Measurements from ENCODE around the gene TMA16. TPM values are rescaled to one million over a fixed set of nuclear protein-coding genes. Genes with fewer than 3 reads are reported as not detected.

The TMA16 gene
- total and polyA plus RNA-seq, 8 donors, result 7.4 to 18.3 (median 11.5) TPM

- no peak overlapping the region for H3K27ac ChIP-seq
- H3K4me3 ChIP-seq, result no peak overlapping the region
- intact Hi-C loops (cut with DNase I), result no loop called here
- no peaks in the 10 kb centered on the region for H3K9me3 ChIP-seq
- FAIRE-seq (no peak), ATAC-seq (no peak), DNase-seq (no peak)
- no peak for TF ChIP-seq CTCF (IDR thresholded peaks at IDR 0.05)
- H3K36me3 ChIP-seq, result no peaks in the 10 kb centered on the region
- 86 to 87% methylated on average over 1 of the region's 1 CpG for WGBS, 2 donors
- H3K4me1 ChIP-seq, result peaks cover 0 to 12% (median 10%) of the 10 kb centered on the region in 3 donors
- H3K27me3 ChIP-seq, result no peaks in the 10 kb centered on the region
These were observed 6.1 kb downstream of the TMA16 start for GRCh38 chr4:163500586-163500985.

- no peak for FAIRE-seq
- H3K27me3 ChIP-seq, result no peaks in the 10 kb centered on the region
- 94% methylated on average over 3 of the region's 3 CpGs for WGBS, 2 donors
- H3K27ac ChIP-seq, result no peak overlapping the region
- no peaks in the 10 kb centered on the region for H3K4me1 ChIP-seq
- no peak for TF ChIP-seq CTCF (IDR thresholded peaks at IDR 0.05)
- intact Hi-C loops (cut with DNase I), result no loop called here
- no peak for DNase-seq
- H3K36me3 ChIP-seq, result no peaks in the 10 kb centered on the region
- no peaks in the 10 kb centered on the region for H3K9me3 ChIP-seq
- no peak overlapping the region for H3K4me3 ChIP-seq
- ATAC-seq, result no peak
These were observed 10.9 kb downstream of the TMA16 start for GRCh38 chr4:163505374-163505773.

GRCh38 chr4:163515198-163515597 is 20.7 kb downstream of the TMA16 start:
- FAIRE-seq (no peak), ATAC-seq (no peak), DNase-seq (no peak)
- intact Hi-C loops (cut with DNase I), result no loop called here
- Histone ChIP-seq H3K27me3 (no peaks in the 10 kb centered on the region), H3K9me3 (no peaks in the 10 kb centered on the region), H3K4me1 (no peaks in the 10 kb centered on the region), H3K27ac (no peak overlapping the region), H3K4me3 (no peak overlapping the region), H3K36me3 (peaks cover 0 to 27% (median 14%) of the 10 kb centered on the region in 3 donors)
- 94% methylated on average over 8 of the region's 8 CpGs for WGBS, 2 donors
- TF ChIP-seq CTCF (IDR thresholded peaks at IDR 0.05), result no peak

GRCh38 chr4:163523791-163524365 is 29.4 kb downstream of the TMA16 start:
- TF ChIP-seq CTCF (IDR thresholded peaks at IDR 0.05), result no peak
- WGBS, 2 donors, result 85 to 88% methylated on average over 3 of the region's 3 CpGs

GRCh38 chr4:163525982-163526381 is 31.5 kb downstream of the TMA16 start:
- no peak for TF ChIP-seq CTCF (IDR thresholded peaks at IDR 0.05)
- H3K4me1 ChIP-seq, result no peaks in the 10 kb centered on the region
- FAIRE-seq (no peak), ATAC-seq (no peak), DNase-seq (no peak)
- no peaks in the 10 kb centered on the region for H3K9me3 ChIP-seq
- H3K27ac ChIP-seq, result no peak overlapping the region
- H3K36me3 ChIP-seq, result peaks cover 0 to 18% (median 6%) of the 10 kb centered on the region in 3 donors
- H3K27me3 ChIP-seq, result no peaks in the 10 kb centered on the region
- H3K4me3 ChIP-seq, result no peak overlapping the region
- intact Hi-C loops (cut with DNase I), result no loop called here
- WGBS, 2 donors, result 79 to 82% methylated on average over 3 of the region's 3 CpGs

More at GRCh38 chr4:163523791-163524365, 29.4 kb downstream of the TMA16 start:
- intact Hi-C loops (cut with DNase I), result no loop called here
- Histone ChIP-seq H3K27me3 (no peaks in the 10 kb centered on the region), H3K9me3 (no peaks in the 10 kb centered on the region), H3K4me1 (no peaks in the 10 kb centered on the region), H3K36me3 (peaks cover 0 to 15% (median 12%) of the 10 kb centered on the region in 3 donors), H3K4me3 (no peak overlapping the region), H3K27ac (no peak overlapping the region)
- FAIRE-seq (no peak), ATAC-seq (no peak), DNase-seq (no peak)

Measured in pancreas (tissue), 10 donors.